ENCODE data around the gene CXCR5.

Gene CXCR5

DNA sequence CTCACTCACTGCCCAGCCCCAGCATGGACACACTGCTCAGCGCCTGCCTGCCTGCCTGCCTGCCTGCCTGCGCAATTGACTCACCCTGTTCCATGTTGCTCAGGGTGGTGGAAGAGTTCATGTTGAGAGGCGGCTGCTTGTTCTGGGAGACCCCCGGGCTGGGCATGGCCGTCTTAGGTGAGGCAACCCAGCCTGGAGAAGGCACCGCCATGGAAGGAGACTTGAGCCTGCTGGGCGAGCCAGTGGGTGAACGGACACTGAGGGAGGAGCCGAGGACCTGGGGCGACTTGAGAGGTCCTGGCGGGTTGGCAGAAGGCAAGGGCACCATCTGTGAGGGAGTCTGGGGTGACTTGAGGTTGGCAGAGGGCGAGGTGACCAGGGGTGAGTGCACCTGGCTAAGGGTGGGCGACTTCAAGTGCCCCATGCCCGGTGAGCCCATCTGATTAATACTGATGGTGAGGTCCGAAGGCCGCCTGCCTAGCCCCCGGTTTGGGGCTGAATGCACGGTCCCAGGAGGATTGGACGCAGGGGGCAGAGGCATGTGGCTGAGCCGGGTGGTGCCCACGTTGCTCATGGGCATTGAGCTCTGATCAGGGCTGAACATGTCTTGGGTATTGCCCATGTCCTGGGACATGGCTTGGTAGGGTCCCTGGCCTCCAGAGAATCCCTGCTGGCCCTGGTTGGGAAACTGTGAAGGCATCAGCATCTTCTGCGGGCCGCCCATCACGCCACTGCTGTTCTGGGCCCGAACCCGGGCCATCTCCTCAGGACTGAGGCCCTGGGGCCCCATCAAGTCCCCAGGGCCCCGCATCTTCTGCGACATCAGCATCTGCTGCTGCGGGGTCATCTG lies 17.1 kb downstream of the CXCR5 start:
- TF ChIP-seq TAF1 (IDR thresholded peaks at IDR 0.05; ENCODE audit: low read depth) (no peak), EP300 (IDR thresholded peaks at IDR 0.05; ENCODE audit: borderline replicate concordance) (no peak), USF1 (IDR thresholded peaks at IDR 0.05) (no peak), CREB1 (IDR thresholded peaks at IDR 0.05; ENCODE audit: low read depth) (no peak), NFIC (IDR thresholded peaks at IDR 0.05) (no peak), TEAD4 (IDR thresholded peaks at IDR 0.05) (no peak)

DNA sequence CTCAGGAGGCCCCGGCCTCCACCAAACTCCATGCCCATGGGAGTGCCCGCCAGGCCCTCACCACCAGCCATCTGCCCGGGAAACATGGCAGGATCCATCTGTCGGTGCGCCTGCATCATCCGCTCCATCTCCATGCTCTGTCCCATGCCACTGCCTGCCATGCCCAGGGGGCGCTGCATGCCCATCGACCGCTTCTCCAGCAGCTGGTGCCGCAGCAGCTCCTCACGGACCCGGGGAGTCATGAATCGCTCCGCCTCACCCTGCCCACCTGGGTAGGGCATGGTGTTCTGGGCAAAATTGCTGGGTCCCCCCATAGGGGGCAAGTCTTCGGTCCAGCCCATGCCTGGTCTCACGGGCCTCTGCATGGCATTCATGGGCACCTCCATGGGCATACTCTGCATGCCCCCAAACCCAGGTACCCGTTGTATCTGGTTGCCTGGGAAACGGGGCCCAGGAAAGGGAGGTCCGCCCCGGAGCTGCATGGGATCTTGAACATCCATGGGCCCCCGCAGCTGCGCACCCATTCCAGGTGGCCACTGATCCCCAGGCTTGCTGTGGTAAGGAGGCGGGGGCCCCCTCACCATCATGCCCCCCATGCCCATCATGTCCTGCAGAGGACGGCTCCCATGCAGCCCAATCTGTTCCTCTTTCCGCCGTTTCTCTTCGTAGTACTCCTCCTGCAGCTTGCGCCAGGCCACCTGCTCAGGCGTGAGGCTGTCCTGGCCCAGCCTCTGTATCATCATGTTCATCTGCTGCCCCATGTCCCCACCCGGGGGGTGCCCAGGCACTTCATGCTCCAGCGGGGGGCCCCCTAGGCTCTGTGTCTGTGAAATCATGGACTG lies 18.0 kb downstream of the CXCR5 start:
- TF ChIP-seq, protein P1, sequence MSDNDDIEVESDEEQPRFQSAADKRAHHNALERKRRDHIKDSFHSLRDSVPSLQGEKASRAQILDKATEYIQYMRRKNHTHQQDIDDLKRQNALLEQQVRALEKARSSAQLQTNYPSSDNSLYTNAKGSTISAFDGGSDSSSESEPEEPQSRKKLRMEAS (IDR thresholded peaks at IDR 0.05): no peak
- TF ChIP-seq YY1 (IDR thresholded peaks at IDR 0.05; ENCODE audit: low read depth) (no peak), ZBTB7A (IDR thresholded peaks at IDR 0.05; ENCODE audit: low read depth) (no peak), RAD21 (IDR thresholded peaks at IDR 0.05; ENCODE audit: low read depth) (peak; percentile 9; the same call in 1 of the 2 replicates)

DNA sequence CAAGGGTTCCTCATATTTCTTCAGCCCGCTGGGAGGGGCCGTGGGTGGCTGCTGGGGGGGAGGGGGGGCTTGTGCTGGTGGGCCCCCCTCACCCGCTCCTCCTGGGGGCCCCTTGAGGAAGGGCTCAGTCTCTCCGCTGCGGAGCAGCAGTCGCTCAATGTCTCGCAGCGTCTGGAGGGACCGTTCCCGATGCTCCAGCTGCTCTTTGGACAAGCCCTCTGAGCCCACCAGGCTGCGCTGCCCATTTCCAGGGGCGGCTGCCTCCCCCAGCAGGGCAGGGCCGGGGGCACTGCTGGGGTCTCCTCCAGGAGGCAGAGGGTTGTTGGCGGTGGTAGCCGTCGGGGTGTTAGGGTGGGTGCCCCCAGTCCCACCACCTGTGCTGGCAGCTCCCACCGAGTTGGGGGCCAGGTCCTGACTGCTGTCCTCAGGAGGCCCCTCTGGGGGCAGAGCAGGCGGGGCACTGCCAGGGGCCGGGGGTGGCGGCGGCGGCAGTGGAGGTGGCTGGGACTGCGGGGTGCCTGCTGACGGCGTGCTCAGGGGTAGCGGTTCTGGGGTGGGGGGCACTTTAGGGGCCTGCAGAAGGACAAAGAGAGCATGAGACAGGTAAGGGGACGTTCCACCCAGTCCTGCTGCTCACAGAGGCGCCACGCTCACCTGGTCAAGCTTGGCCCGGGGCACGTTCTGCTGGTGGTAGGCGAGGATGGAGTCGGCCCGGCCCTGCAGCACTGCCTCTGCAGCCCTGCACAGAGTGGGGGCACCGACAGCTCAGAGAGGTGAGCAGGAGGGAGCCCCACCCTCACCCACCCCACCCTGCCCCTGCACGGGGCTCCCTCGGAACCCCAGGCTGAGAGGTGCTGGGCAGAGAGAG lies 18.9 kb downstream of the CXCR5 start:
- TF ChIP-seq RAD21 (IDR thresholded peaks at IDR 0.05; ENCODE audit: low read depth): no peak
- TF ChIP-seq, protein P1 (IDR thresholded peaks at IDR 0.05): no peak
- no peak for TF ChIP-seq TAF1 (IDR thresholded peaks at IDR 0.05; ENCODE audit: low read depth)
- no peak for TF ChIP-seq EGR1 (IDR thresholded peaks at IDR 0.05)
- no peak for TF ChIP-seq YY1 (IDR thresholded peaks at IDR 0.05; ENCODE audit: low read depth)
- no peak for TF ChIP-seq TEAD4 (IDR thresholded peaks at IDR 0.05)
- TF ChIP-seq ZBTB7A (IDR thresholded peaks at IDR 0.05; ENCODE audit: low read depth): no peak
- TF ChIP-seq FOXM1 (IDR thresholded peaks at IDR 0.05; ENCODE audit: borderline replicate concordance, low read depth): no peak
- TF ChIP-seq USF1 (IDR thresholded peaks at IDR 0.05): no peak
- TF ChIP-seq, protein P2, sequence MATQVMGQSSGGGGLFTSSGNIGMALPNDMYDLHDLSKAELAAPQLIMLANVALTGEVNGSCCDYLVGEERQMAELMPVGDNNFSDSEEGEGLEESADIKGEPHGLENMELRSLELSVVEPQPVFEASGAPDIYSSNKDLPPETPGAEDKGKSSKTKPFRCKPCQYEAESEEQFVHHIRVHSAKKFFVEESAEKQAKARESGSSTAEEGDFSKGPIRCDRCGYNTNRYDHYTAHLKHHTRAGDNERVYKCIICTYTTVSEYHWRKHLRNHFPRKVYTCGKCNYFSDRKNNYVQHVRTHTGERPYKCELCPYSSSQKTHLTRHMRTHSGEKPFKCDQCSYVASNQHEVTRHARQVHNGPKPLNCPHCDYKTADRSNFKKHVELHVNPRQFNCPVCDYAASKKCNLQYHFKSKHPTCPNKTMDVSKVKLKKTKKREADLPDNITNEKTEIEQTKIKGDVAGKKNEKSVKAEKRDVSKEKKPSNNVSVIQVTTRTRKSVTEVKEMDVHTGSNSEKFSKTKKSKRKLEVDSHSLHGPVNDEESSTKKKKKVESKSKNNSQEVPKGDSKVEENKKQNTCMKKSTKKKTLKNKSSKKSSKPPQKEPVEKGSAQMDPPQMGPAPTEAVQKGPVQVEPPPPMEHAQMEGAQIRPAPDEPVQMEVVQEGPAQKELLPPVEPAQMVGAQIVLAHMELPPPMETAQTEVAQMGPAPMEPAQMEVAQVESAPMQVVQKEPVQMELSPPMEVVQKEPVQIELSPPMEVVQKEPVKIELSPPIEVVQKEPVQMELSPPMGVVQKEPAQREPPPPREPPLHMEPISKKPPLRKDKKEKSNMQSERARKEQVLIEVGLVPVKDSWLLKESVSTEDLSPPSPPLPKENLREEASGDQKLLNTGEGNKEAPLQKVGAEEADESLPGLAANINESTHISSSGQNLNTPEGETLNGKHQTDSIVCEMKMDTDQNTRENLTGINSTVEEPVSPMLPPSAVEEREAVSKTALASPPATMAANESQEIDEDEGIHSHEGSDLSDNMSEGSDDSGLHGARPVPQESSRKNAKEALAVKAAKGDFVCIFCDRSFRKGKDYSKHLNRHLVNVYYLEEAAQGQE (IDR thresholded peaks at IDR 0.05; ENCODE audit: low read depth): no peak

DNA sequence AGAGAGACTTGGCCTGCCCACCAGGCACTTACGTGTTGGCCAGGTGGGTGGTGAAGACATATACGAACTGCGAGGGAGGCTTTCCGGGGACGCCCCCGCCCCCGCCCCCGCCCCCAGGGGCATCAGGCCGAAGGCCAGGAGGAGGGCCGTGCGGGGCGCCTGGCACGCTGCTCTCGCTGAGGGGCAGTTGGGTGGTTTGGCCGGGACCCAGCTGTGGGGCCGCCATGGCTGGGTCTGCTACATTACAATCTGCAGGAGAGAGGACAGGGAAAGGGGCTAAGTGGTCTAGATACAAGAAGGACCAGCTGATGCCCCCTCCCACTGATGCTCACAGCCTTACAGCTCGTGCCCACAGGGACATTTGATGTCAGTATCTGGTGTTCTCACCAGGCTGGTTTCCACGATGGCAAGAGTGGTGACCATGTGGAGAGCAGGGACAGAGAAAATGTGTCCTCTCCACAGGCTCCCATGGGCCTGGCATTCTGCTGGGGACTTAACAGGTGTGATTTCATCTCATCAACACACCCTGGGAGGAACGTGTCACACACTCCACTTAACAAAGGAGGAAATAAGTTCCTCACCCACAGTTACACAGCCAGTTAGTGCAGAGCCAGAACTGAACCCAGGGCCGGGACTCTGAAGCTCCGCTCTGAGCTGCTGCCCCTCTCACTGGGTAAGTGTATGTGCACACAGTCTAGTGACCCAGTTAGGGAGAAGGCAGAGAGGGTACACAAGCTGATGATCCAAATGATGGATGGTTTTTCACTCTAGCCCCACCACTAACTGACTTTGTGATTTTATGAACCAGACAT lies 19.7 kb downstream of the CXCR5 start:
- TF ChIP-seq EGR1 (IDR thresholded peaks at IDR 0.05): no peak
- TF ChIP-seq, protein P1 (IDR thresholded peaks at IDR 0.05): no peak

DNA sequence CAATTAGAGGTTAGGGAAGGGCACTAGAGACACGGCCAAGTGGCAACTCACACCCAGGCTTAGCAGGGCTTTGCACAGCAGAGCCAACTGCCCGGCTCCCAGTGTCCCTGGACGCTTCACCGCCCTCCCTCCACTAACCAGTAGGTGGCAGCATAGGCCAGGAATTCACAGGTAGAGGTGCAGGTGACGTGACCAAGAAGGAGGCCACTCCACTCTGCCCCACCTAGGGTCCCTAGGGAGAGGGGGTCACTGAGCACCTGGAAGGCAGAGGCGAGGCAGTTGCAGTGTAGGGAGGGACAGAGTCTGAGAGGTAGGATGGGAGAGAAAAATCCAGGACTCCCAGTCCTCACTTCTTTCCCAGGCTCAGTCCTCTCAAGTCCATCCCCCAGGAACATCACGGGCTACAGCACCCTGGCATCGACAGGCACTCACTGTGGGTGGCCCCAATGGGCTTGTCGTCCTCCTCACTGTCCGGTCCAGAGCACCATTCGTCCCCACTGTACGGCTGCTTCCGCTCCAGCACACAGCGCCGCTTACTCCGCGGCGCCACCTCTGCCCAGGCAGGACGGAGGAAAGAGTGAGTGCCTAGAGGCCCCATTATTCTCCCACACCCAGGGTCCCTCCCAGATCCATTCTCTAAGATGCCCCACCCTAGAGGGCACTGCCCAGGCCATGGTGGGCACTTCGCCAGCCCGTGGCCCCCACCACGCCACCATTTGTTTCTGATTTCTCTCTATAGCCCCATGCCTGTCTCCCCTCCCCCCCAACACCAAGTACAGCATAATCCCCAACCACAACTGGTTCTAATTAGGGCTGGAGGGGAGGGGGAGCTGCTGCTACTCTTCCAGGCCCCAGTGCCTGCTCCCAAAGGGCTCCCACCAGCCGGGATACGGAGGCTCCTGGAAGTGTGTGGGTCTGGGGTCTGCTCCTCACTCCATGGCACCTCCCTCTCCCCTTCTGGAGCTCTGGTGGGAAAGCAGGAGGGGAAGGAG lies 23.7 kb downstream of the CXCR5 start:
- TF ChIP-seq ZBTB7A (IDR thresholded peaks at IDR 0.05; ENCODE audit: low read depth) (no peak; the same call in none of the 2 replicates), RAD21 (IDR thresholded peaks at IDR 0.05; ENCODE audit: low read depth) (peak; percentile 98), YY1 (IDR thresholded peaks at IDR 0.05; ENCODE audit: low read depth) (no peak), NFIC (IDR thresholded peaks at IDR 0.05) (no peak; the same call in 1 of the 2 replicates), USF1 (IDR thresholded peaks at IDR 0.05) (no peak)
- TF ChIP-seq, protein P1 (IDR thresholded peaks at IDR 0.05): peak; percentile 34; the same call in 1 of the 2 replicates
- TF ChIP-seq, protein P2 (IDR thresholded peaks at IDR 0.05; ENCODE audit: low read depth): no peak

All from Ishikawa (cell line).